ENCODE results near the gene TLCD1. TPM values are rescaled to one million over a fixed set of nuclear protein-coding genes. Genes with fewer than 3 reads are reported as not detected.

Gene TLCD1
- total and polyA plus RNA-seq, 2 experiments from 2014 or later = 26.5 to 47.0 TPM

DNA sequence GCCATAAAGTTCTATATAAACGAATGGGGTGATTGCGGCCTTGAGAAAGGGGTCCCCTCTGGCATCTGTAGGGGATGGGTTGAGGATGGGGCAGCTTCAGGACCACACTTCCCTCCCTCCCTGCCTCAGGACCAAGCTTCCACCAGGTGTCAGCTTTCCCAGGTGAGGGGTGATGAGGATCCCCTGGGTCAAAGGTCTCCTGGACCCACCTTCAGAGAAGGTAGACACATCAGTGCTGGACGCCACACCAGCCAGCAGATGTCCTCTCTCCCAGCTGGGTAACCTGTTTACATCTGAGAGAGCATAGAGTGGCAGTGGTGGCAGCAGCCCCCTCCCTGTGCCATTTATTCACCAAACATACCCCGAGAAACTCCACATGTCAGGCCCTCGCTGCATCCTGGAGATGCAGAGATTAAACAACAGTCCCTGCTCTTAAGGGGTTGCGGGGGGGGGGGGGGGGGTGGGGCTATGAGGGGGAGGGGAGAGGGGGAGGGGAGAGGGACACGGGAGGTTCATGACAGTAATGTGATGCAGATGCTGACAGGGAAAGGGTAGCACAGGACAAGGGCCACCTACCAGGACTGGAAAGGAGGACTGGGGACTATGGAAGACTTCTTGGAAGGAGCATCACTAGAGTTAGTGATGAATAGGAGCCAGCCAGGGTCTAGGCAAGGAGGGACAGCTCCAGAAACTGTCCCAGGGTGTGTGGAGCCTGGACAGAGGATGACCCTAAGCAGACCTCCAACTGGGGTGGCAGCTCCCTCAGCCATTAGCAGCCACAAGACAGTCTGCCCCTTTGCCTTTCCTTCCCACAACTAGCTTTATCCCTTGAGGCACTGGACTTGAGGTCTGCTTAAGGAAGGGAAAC lies 19.3 kb downstream of the TLCD1 start:
- peaks cover 29% of the 10 kb centered on the region for H3K27me3 Mint-ChIP-seq (ENCODE audit: insufficient read depth, low read depth, poor library complexity)
- Histone ChIP-seq H3K79me2 (replicated peaks; ENCODE audit: insufficient read depth) (peaks cover 19% of the 10 kb centered on the region), H3K27ac (ENCODE audit: low read depth) (no peak overlapping the region), H3K36me3 (ENCODE audit: insufficient read depth) (no peaks in the 10 kb centered on the region), H3K4me3 (no peak overlapping the region), H3F3A (replicated peaks; ENCODE audit: low read depth) (peaks cover 25% of the 10 kb centered on the region), H2AFZ (no peak overlapping the region), H3K4me2 (0 out of 2 replicates have a peak overlapping the region, but pooled peaks have one; percentile 32), H3K9me2 (ENCODE audit: insufficient read depth) (no peaks in the 10 kb centered on the region), H4K20me1 (replicated peaks; ENCODE audit: insufficient read depth) (peaks cover 7% of the 10 kb centered on the region; the same call in 1 of the 2 replicates), H3K27me3 (ENCODE audit: insufficient read depth) (no peaks in the 10 kb centered on the region), H3K4me1 (ENCODE audit: insufficient read depth) (peaks cover 12% of the 10 kb centered on the region; the same call in 1 of the 2 replicates)
- H3K27ac Mint-ChIP-seq = no peak overlapping the region
- ATAC-seq = no peak
- peak; percentile 42 for DNase-seq (ENCODE audit: low spot score)
- peaks cover 40% of the 10 kb centered on the region for H3K36me3 Mint-ChIP-seq (ENCODE audit: low read depth)
- TF ChIP-seq, protein P1, sequence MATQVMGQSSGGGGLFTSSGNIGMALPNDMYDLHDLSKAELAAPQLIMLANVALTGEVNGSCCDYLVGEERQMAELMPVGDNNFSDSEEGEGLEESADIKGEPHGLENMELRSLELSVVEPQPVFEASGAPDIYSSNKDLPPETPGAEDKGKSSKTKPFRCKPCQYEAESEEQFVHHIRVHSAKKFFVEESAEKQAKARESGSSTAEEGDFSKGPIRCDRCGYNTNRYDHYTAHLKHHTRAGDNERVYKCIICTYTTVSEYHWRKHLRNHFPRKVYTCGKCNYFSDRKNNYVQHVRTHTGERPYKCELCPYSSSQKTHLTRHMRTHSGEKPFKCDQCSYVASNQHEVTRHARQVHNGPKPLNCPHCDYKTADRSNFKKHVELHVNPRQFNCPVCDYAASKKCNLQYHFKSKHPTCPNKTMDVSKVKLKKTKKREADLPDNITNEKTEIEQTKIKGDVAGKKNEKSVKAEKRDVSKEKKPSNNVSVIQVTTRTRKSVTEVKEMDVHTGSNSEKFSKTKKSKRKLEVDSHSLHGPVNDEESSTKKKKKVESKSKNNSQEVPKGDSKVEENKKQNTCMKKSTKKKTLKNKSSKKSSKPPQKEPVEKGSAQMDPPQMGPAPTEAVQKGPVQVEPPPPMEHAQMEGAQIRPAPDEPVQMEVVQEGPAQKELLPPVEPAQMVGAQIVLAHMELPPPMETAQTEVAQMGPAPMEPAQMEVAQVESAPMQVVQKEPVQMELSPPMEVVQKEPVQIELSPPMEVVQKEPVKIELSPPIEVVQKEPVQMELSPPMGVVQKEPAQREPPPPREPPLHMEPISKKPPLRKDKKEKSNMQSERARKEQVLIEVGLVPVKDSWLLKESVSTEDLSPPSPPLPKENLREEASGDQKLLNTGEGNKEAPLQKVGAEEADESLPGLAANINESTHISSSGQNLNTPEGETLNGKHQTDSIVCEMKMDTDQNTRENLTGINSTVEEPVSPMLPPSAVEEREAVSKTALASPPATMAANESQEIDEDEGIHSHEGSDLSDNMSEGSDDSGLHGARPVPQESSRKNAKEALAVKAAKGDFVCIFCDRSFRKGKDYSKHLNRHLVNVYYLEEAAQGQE (IDR thresholded peaks at IDR 0.05; ENCODE audit: unreplicated experiment) = no peak
- TF ChIP-seq EZH2 (IDR thresholded peaks at IDR 0.05; ENCODE audit: low read depth, unreplicated experiment) (no peak), JUNB (IDR thresholded peaks at IDR 0.05; ENCODE audit: unreplicated experiment) (no peak), NANOG (IDR thresholded peaks at IDR 0.05; ENCODE audit: borderline replicate concordance) (no peak), CREB1 (CRISPR knock-in tag; IDR thresholded peaks at IDR 0.05; ENCODE audit: low read depth) (no peak), ZNF114 (CRISPR knock-in tag; IDR thresholded peaks at IDR 0.05) (no peak)
- TF ChIP-seq, protein P2, sequence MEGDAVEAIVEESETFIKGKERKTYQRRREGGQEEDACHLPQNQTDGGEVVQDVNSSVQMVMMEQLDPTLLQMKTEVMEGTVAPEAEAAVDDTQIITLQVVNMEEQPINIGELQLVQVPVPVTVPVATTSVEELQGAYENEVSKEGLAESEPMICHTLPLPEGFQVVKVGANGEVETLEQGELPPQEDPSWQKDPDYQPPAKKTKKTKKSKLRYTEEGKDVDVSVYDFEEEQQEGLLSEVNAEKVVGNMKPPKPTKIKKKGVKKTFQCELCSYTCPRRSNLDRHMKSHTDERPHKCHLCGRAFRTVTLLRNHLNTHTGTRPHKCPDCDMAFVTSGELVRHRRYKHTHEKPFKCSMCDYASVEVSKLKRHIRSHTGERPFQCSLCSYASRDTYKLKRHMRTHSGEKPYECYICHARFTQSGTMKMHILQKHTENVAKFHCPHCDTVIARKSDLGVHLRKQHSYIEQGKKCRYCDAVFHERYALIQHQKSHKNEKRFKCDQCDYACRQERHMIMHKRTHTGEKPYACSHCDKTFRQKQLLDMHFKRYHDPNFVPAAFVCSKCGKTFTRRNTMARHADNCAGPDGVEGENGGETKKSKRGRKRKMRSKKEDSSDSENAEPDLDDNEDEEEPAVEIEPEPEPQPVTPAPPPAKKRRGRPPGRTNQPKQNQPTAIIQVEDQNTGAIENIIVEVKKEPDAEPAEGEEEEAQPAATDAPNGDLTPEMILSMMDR (conservative IDR thresholded peaks at IDR 0.05; ENCODE audit: low read depth in 2 of 2) = peak; percentile 9 to 46; a peak in 2 of 4 replicates
- H3K4me3 Mint-ChIP-seq = no peak overlapping the region; the same call in 2 of the 3 replicates
- peaks cover 43% of the 10 kb centered on the region for H3K4me1 Mint-ChIP-seq
- H3K9me3 Mint-ChIP-seq = no peaks in the 10 kb centered on the region; the same call in 2 of the 3 replicates

All from GM23338 (cell line).